ENCODE results near the gene TBL3. TPM values are rescaled to one million over a fixed set of nuclear protein-coding genes. Genes with fewer than 3 reads are reported as not detected.
"Not testable (repeated sequence)": the region's sequence is repeated elsewhere in the genome, so short reads cannot be mapped to it uniquely, and the experiment has no call there.

TBL3 gene
- total RNA-seq, 2 experiments from 2014 or later: 12.7 to 15.5 TPM

DNA sequence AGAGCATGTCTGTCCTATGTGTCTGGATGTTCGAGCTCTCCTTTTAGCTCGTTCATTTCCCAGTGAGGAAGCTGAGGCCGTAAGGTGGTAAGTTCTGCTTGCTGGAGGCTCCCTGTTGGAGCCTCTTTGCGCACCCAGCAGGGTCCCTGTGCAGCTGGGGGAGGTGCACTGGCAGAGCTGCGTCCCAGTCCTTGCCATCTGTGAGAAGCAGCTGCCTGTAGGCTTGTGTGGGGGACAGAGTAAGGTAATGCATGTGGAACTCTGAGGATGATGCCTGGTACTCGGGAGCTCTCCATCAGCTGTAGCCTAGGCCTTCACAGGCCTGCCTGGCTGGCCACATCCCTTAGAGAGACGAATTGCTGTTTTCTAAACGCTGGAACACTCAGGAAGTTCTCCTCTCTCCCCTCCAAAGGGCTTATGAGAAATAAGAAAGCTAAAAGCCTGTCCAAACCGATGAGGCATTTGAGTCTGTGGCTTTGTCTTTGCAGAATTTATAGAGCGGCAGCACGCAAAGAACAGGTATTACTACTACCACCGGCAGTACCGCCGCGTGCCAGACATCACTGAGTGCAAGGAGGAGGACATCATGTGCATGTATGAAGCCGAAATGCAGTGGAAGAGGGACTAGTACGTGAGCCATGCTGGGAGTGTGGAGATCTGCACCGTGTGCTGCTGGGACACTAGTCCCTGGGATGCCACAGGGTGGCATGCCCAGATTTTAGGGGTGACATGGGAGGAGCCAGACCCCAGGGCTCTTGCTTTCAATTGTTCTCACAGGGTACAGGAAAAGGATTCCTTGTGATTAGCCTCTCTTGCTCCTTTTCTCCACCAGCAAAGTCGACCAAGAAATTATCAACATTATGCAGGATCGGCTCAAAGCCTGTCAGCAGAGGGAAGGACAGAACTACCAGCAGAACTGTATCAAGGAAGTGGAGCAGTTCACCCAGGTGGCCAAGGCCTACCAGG, 10.9 kb upstream of the TBL3 start:
- Mint-ChIP-seq H3K27me3 (no peaks in the 10 kb centered on the region), H3K4me3 (peak overlapping the region; percentile 91), H3K9me3 (no peaks in the 10 kb centered on the region), H3K4me1 (ENCODE audit: low read depth) (peaks cover 55% of the 10 kb centered on the region), H3K36me3 (ENCODE audit: low read depth) (peaks cover 55% of the 10 kb centered on the region), H3K27ac (peak overlapping the region; percentile 98)
- CTCF ChIA-PET: interaction anchor here (0.7 to 2.0 kb wide), 2 partner anchors 43 to 179 kb away, joined by 3 to 10 read pairs; no protein-coding TSS in a partner anchor
- peaks cover 65% of the 10 kb centered on the region for H3K4me1 ChIP-seq (ENCODE audit: insufficient read depth, low read length)
- POLR2A ChIA-PET: interaction anchor here (0.8 to 5.0 kb wide), 8 partner anchors 10 to 194 kb away, joined by 3 to 31 read pairs (median 5); partner anchors contain the start of genes EME2, GFER, MRPS34 and NUBP2
- peak overlapping the region in 1 of 2 donors; percentile 72 for H3K27ac ChIP-seq (ENCODE audit: low read depth in 1 of 2, low read length in 2 of 2)
- ATAC-seq (ENCODE audit: poor library complexity) (no peak), DNase-seq (peak in 5 of 14 experiments; percentile 18 to 61 (median 26))
- H3K4me3 ChIP-seq (ENCODE audit: low read length): peak overlapping the region; percentile 94
- peaks cover 34% of the 10 kb centered on the region for H3K36me3 ChIP-seq (ENCODE audit: insufficient read depth, low read length)
- no peaks in the 10 kb centered on the region for H3K27me3 ChIP-seq (ENCODE audit: control insufficient read depth in 1 of 2, insufficient read depth in 2 of 2, low read length in 2 of 2)
- no peaks in the 10 kb centered on the region for H3K9me3 ChIP-seq (ENCODE audit: control insufficient read depth in 1 of 2, insufficient read depth in 1 of 2, low read length in 2 of 2)
- TF ChIP-seq, protein P1, sequence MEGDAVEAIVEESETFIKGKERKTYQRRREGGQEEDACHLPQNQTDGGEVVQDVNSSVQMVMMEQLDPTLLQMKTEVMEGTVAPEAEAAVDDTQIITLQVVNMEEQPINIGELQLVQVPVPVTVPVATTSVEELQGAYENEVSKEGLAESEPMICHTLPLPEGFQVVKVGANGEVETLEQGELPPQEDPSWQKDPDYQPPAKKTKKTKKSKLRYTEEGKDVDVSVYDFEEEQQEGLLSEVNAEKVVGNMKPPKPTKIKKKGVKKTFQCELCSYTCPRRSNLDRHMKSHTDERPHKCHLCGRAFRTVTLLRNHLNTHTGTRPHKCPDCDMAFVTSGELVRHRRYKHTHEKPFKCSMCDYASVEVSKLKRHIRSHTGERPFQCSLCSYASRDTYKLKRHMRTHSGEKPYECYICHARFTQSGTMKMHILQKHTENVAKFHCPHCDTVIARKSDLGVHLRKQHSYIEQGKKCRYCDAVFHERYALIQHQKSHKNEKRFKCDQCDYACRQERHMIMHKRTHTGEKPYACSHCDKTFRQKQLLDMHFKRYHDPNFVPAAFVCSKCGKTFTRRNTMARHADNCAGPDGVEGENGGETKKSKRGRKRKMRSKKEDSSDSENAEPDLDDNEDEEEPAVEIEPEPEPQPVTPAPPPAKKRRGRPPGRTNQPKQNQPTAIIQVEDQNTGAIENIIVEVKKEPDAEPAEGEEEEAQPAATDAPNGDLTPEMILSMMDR (IDR thresholded peaks at IDR 0.05): no peak
- intact Hi-C loops (cut with DNase I, micrococcal nuclease): loop anchor here in 1 of 2 experiments (2.0 to 10.0 kb wide), 2 partner anchors 48 to 1266 kb away; partner anchors contain the start of genes WDR24 and ZNF598

DNA sequence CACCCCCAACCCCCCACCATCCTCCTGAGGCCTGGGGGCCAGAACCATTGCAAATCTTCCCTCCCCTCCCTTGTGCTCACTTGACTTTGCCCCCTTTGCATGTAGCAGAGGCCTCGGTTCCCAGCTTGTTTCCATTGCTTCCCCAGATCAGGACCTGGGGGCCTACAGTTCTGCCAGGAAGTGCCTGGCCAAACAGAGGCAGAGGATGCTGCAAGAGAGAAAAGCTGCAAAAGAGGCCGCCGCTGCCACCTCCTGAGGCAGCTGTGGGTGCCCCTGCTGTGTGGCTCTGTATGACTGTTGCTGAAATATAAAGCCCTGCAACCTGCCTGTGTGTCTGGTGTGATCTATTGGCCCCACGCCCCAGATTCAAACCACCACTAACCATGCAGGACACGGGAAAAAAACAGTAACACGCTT, 10.2 kb upstream of the TBL3 start:
- H3K27ac ChIP-seq (ENCODE audit: low read depth in 1 of 2, low read length in 2 of 2): no peak overlapping the region
- H3K36me3 Mint-ChIP-seq (ENCODE audit: low read depth): peaks cover 55% of the 10 kb centered on the region
- H3K36me3 ChIP-seq (ENCODE audit: insufficient read depth, low read length): peaks cover 34% of the 10 kb centered on the region
- no peaks in the 10 kb centered on the region for H3K9me3 Mint-ChIP-seq
- H3K4me1 ChIP-seq (ENCODE audit: insufficient read depth, low read length): peaks cover 70% of the 10 kb centered on the region
- no peak overlapping the region for H3K4me3 ChIP-seq (ENCODE audit: low read length)
- ChIA-PET CTCF (no interaction called here), POLR2A (interaction anchor here (1.3 to 5.0 kb wide), 6 partner anchors 10 to 193 kb away, joined by 4 to 31 read pairs (median 6); partner anchors contain the start of genes EME2, MRPS34, NUBP2 and SPSB3)
- H3K9me3 ChIP-seq (ENCODE audit: control insufficient read depth in 1 of 2, insufficient read depth in 1 of 2, low read length in 2 of 2): no peaks in the 10 kb centered on the region
- TF ChIP-seq, protein P1 (IDR thresholded peaks at IDR 0.05): no peak
- peak overlapping the region; percentile 82 for H3K4me3 Mint-ChIP-seq
- intact Hi-C loops (cut with DNase I, micrococcal nuclease): loop anchor here in 1 of 2 experiments (2.0 to 10.0 kb wide), 2 partner anchors 47 to 1267 kb away; partner anchors contain the start of genes WDR24 and ZNF598
- H3K27me3 ChIP-seq (ENCODE audit: control insufficient read depth in 1 of 2, insufficient read depth in 2 of 2, low read length in 2 of 2): no peaks in the 10 kb centered on the region
- H3K27me3 Mint-ChIP-seq: no peaks in the 10 kb centered on the region
- peak in 1 of 14 experiments; percentile 23 for DNase-seq
- ATAC-seq (ENCODE audit: poor library complexity): no peak
- peaks cover 55% of the 10 kb centered on the region for H3K4me1 Mint-ChIP-seq (ENCODE audit: low read depth)
- H3K27ac Mint-ChIP-seq: peak overlapping the region; percentile 98

DNA sequence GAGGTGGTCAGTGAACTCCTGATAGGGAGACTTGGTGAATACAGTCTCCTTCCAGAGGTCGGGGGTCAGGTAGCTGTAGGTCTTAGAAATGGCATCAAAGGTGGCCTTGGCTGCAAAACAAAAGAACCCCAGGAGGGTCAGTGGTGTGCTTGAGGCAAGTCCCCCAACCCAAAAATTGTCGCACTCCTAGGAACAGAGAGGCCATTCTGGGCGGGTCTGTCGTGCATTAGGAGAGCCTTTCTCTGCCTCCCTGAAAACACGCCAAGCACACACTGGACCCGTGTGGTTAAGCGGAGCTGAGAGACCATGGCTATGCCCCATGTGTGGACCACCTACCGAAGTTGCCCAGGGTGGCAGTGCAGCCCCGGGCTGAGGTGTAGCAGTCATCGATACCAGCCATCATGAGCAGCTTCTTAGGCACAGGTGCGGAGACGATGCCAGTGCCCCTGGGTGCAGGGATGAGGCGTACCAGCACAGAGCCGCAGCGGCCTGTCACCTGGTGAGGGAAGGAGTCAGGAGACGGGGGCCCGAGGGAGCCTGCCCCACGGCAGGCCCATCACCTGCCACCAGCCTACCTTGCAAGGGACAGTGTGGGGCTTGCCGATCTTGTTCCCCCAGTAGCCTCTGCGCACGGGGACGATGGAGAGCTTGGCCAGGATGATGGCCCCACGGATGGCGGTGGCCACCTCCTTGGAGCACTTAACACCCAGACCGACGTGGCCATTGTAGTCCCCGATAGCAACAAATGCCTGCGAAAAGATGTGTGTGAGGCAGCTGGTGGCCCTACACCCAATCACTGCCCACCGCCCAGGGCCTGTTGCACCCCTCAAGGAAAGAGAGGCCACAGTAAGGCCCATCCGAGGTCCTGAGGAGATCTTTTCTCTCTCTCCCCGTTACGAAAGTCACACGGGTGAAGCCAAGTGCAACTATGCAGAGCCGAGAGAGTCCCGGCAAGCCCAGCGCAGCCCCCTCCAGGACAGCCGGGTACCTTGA, 9.4 kb upstream of the TBL3 start:
- POLR2A ChIA-PET: interaction anchor here (1.3 to 5.0 kb wide), 8 partner anchors 9 to 193 kb away, joined by 4 to 55 read pairs (median 12); partner anchors contain the start of genes EME2, MRPS34, NUBP2 and SPSB3

More for the DNA sequence above, 9.4 kb upstream of the TBL3 start:
- Mint-ChIP-seq H3K27ac (peak overlapping the region; percentile 98), H3K4me3 (peak overlapping the region; percentile 98), H3K4me1 (ENCODE audit: low read depth) (peaks cover 55% of the 10 kb centered on the region), H3K36me3 (ENCODE audit: low read depth) (peaks cover 55% of the 10 kb centered on the region)
- not testable (repeated sequence) for ATAC-seq (ENCODE audit: poor library complexity); H3K9me3 Mint-ChIP-seq; H3K27me3 ChIP-seq (ENCODE audit: control insufficient read depth in 1 of 2, insufficient read depth in 2 of 2, low read length in 2 of 2); H3K4me3 ChIP-seq (ENCODE audit: low read length); DNase-seq; H3K27me3 Mint-ChIP-seq; H3K9me3 ChIP-seq (ENCODE audit: control insufficient read depth in 1 of 2, insufficient read depth in 1 of 2, low read length in 2 of 2)
- peak overlapping the region in 1 of 2 donors; percentile 29 for H3K27ac ChIP-seq (ENCODE audit: low read depth in 1 of 2, low read length in 2 of 2)
- H3K4me1 ChIP-seq (ENCODE audit: insufficient read depth, low read length): peaks cover 70% of the 10 kb centered on the region
- intact Hi-C loops (cut with DNase I, micrococcal nuclease): loop anchor here in 1 of 2 experiments (10.0 kb wide), 1 partner anchor 1268 kb away; the partner anchor contains the start of gene WDR24
- CTCF ChIA-PET: interaction anchor here (2.3 kb wide), 1 partner anchor 178 kb away, joined by 7 read pairs; no protein-coding TSS in a partner anchor
- H3K36me3 ChIP-seq (ENCODE audit: insufficient read depth, low read length): peaks cover 34% of the 10 kb centered on the region

Data from CD4-positive, alpha-beta T cell (primary cell).